Stimulated activated CD8-positive, alpha-beta memory T cell treated with anti-CD3 and anti-CD28 coated beads, Interleukin-12 subunit alpha, Interleukin-12 subunit beta, amount 100 ng/mL, for 1 hour (primary cell): ENCODE results near the gene SLC26A1.

Source experiments
- DNase-seq: peaks from one replicate; pipeline ENCODE4 v3.0.0-alpha.2; 2020; ENCODE audit warnings: low read depth

SLC26A1 gene

DNA sequence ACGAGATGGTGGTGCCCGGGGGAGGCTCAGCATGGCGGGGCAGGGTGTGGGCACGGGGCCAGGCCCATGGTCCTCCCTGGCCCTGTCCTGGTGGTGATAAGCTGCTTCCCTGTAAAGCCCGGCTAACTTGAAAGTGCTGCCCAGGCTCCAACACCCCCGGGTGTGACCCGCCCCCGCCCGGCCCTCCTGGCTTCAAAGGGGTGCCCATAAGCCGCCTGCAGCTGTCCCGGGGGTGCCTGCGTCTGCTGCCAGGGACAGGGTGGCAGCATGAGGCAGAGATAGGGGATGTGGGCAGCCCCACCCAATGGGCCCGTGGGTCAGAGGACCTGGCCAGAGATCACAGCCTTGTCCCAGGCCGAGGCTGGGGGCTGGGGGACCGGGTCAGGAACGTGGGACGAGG lies 36.3 kb upstream of the SLC26A1 start:
- no peak for DNase-seq

DNA sequence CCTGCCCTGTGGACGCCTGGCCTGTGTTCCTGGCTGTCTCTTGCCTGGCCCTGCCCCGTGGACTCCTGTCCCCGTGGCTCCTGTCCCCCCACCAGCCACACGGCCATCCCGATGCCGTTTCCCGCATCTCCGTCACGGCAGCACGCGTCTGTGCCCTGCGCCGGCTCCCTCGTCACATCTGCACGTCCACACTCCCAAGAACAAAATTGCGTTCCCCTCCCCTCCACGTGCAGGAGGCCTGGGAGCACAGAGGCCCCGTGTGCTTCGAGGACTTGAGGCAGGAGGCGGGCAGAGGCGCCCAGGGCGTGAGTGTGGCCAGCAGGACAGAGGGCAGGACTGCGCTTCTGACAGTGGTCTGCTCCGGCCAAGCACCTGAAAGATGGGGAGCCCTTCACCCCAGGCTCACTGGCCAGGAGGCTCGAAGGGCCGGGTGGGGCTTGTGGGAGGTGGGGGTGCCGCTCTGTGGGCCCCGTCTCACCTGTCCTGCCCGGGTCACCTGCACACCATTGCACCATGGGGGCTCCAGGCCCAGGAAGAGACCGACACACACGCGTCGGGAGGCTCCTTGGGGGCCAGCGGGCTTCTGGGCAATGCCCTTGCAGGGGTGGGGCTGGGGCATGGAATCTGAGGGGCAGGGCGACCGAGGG lies 35.5 kb upstream of the SLC26A1 start:
- DNase-seq: no peak

DNA sequence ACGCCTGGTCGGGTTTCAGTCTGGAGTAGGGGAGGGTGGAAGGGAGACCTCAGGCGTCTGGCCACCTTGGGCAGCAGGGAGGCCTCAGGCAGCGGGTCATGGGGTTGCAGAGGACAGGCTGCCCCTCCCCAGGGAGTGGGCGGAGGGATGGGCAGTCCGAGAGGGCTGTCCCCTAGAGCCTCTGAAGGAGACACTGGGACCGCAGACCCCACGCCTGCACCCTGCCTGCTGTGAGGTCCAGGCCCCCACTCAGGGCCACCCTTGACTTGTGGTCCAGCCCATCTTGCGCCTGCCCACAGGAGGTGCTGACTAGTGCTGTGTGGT lies 34.7 kb upstream of the SLC26A1 start:
- no peak for DNase-seq

DNA sequence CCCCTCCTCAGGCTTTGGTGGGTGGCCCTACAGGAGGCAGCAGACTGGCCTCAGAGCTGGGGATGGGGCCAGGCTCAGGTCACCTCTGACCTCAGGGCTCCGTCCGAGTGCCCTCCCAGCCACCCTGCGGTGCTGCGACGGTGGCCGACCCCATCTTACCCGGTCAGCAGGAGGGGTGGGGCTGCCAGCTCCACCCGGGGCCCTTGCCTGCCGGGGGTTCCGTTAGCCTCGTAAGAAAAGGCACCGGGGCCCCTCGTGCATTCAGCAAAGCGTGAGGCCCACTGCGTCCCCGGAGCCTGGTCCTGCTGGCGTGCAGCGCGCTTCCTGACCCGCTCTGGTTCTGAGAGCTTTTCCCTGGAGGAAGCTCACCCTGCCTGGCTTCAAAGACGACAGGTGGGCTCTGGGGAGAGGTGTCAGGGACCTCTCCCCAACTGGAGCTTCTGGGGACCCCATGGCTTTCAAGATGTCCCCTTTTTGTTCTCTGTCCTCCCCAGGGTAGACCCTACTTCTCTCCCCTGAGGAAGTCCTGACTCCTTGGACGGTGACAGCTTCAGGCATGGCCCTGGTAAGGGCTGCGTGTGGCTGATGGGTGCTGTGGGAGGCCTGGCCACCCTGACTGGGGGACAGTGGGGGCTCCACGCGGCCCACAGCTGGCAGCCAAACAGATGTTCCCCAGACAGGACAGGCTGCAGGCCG lies 34.2 kb upstream of the SLC26A1 start:
- no peak for DNase-seq

DNA sequence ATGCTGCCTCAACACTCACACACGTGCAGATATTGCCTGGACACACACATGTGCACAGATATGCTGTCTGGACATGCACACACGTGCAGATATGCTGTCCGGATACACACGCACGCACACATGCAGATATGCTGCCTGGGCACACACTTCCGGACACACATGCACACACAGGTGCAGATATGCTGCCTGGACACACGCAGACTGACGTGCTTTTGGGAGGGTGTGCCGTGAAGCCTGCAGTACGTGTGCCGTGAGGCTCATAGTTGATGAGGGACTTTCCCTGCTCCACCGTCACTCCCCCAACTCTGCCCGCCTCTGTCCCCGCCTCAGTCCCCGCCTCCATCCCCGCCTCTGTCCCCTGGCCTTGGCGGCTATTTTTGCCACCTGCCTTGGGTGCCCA lies 32.9 kb upstream of the SLC26A1 start:
- no peak for DNase-seq

DNA sequence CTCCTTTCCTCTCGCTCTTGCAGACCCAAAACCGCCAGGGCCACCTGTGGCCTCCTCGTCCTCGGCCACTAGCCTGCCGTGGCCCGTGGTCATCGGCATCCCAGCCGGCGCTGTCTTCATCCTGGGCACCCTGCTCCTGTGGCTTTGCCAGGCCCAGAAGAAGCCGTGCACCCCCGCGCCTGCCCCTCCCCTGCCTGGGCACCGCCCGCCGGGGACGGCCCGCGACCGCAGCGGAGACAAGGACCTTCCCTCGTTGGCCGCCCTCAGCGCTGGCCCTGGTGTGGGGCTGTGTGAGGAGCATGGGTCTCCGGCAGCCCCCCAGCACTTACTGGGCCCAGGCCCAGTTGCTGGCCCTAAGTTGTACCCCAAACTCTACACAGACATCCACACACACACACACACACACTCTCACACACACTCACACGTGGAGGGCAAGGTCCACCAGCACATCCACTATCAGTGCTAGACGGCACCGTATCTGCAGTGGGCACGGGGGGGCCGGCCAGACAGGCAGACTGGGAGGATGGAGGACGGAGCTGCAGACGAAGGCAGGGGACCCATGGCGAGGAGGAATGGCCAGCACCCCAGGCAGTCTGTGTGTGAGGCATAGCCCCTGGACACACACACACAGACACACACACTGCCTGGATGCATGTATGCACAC lies 31.8 kb upstream of the SLC26A1 start:
- no peak for DNase-seq

DNA sequence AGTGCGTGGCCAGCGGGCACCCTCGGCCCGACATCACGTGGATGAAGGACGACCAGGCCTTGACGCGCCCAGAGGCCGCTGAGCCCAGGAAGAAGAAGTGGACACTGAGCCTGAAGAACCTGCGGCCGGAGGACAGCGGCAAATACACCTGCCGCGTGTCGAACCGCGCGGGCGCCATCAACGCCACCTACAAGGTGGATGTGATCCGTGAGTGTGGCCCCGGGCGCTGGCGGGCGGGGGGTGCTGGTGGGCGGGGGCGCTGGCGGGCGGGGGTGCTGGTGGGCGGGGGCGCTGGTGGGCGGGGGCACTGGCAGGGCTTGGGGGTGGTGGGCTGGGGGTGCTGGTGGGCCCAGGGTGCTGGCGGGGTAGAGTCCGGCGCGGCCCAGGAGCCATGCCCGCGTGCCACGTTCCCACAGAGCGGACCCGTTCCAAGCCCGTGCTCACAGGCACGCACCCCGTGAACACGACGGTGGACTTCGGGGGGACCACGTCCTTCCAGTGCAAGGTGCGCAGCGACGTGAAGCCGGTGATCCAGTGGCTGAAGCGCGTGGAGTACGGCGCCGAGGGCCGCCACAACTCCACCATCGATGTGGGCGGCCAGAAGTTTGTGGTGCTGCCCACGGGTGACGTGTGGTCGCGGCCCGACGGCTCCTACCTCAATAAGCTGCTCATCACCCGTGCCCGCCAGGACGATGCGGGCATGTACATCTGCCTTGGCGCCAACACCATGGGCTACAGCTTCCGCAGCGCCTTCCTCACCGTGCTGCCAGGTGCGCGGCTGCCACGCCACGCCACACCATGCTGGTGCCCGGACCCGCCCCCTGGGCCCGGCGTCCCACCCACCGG lies 30.9 kb upstream of the SLC26A1 start:
- no peak for DNase-seq

DNA sequence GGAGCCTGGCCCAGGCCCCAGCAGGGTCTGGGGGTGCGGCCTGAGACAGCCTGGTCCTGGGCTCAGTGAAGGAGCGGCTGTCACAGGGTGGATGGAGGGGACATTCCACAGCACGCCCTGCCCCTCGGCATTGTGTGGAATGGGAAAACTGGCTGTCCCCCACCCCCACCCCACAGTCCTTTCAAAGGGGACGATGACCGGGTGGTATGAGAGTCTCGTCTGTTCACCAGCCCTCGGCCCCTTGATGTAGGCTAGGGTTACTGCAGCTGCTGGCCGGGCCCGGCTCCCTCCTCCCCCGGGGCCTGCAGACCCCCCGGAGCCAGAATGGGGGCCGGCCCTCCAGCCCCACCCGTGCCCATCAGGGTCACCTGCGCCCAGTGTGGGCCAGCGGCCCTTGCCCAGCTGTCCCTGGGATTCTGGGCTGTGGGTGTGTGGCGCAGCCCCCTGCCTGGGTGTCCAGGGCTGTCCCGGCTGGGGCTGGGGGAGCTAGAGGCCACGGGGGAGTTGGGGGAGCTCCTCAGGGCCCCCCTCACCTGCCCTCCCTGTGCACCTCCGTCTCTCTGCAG lies 30.0 kb upstream of the SLC26A1 start:
- DNase-seq: no peak

DNA sequence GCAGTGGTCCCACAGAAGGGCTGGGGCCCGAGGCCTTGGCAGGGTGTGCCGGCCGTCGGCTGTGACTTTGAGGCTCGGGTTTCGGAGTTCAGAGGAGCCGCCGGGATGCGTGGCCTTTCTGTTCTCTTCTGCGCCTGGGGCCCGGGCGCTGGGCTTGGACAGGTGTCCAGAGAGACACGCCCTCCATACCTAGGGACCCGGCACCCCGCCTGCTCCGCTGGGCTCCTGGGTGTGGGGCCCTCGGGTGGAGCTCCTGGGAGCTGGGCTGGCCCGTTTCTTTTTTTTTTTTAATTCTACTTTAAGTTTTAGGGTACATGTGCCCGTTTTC lies 29.5 kb upstream of the SLC26A1 start:
- no peak for DNase-seq

DNA sequence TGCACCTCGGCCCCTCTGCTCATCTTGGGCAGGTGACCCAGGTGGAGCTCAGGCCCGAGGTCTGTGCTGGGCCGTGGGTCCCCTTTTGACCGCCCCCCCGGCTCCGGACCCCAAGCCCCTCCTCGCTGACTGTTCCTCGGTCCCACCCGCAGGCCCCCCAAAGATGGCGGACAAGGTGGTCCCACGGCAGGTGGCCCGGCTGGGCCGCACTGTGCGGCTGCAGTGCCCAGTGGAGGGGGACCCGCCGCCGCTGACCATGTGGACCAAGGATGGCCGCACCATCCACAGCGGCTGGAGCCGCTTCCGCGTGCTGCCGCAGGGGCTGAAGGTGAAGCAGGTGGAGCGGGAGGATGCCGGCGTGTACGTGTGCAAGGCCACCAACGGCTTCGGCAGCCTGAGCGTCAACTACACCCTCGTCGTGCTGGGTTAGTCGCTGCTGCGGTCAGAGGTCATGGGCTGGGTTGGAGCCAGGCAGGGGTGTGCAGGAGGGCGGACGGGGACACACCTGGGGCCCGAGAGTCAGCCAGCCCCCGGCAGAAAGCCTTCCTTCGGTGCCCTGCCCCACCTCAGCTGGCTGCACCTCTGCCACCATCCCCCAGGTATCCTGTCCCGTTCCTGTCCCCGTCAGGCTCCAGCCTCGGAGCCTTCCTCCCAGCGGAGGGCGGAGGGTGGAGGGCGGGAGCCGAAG lies 29.0 kb upstream of the SLC26A1 start:
- no peak for DNase-seq

DNA sequence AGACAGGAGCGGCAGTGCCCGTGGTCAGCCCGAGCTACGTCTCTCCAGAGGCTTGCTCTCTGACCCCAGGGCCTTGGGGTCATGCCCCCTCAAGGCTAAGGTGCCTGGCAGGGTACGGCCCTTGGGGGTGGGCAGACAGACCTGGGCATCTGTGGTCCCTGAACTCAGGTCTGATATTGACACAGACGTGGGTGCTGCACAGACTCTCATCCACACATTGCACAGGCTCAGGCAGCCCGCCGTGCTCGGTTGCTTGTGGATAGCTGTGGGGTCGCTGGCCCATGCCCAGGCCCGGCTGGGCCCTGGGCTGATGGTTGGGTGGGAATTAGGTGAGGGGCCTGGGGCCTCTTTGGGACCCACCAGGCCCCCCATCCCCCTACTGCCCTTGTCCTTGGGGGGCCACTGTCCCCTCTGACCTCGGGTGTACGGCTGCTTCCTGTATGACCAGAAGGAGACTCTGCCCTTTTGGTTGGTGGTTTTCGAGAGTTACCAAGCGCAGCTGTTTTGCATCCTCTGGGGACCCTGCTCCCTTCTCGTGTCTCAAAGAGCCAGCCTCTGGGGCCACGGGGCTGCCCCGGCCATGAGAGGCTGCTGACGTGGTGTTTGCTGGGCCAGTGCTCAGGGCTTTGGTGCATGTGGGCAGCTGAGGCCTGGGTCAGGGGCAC lies 28.3 kb upstream of the SLC26A1 start:
- no peak for DNase-seq

DNA sequence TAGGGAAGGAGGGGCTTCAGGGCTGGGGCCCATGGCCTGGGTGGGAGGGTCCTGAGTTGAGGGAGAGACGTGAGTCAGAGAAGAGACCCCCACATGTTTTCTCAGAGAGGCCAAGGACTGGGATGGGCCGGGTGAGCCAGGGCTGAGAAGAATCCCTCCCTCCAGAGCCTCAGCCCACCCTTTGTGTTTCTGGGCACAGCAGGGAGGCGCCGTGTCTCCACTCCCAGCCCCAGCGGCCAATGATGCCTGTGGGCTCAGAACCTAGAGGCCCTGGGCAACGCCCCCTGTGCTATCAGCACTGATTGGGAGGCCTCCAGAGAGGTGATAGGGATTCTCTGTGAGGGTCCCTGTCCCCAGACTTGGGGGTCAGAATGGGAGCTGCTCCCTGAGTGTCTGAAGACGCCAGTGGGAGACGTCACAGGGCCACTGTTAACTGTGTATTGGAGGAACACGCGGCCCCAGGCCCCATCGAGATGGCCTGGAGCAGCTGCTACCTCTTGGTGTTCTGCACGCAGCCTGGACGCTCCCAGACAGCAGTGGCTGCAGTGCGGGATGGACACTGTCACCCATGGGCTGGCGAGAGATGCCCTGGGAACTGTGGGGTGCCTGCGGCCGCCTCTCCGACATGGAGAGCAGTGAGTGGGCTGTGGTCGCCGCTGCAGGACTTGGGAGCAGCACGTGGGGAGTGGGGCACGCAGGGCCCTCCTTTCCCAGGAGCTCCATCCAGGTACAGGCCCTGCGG lies 26.7 kb upstream of the SLC26A1 start:
- no peak for DNase-seq

DNA sequence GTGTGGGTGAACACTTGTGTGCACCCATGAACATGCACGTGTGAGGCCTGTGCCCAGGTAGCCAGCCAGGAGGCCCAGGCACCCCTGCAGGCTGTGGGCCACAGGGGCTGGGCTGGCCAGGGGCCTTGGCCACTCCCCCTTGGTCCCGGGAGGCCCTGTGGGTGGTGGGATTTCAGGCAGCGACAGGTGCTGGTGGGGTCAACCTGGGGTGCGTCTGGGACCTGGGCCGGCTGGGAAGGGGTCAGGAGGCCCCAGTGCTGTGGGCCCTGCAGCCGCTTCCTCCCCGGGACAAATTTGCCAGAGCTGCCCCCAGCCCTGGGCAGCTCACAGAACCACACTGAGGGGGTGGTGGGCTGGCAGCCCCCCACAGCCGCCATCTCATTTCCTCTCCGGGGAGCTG lies 26.1 kb upstream of the SLC26A1 start:
- DNase-seq: no peak

DNA sequence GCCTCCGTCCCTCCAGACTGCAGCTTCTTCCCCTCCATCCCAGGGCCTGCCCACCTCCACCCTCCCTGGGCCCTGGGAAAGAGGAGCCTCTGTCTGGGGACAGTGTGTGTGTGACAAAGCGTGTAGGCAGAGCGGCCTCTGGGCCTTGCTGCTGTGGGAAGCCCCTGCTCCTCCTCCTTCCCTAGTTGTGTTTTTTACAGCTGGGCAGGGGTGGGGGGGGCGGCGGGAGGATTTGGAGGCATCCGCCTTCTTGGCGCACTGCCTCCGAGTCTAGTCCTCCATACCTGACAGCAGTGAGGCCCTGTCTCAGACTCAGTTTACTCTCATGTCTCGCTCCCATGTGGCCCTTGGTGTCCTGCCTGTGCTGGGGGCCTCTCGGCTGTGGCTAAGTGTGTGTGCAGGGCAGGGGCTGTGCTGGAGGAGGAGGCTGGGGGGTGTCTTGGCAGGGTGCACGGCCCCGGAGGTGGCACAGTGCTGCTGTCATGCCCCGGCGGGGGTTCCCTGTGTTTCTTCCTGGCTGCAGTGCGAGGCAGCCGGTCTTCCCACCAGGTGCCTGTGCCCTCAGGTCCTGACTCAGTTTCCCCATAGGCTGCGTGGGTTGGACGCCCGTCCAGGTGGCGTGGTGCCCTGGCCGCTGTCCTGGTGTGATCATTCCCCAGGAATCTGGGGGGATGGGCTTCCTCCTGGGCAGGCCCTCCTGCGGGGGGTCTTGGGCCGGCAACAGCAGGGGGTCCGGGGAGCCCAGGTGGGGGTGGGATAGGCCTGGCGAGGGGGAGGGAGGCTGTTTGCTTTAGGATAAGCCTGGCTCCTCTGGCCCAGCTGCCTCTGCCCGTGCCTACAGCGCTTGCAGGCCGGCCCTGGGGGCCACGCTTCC lies 25.2 kb upstream of the SLC26A1 start:
- no peak for DNase-seq

DNA sequence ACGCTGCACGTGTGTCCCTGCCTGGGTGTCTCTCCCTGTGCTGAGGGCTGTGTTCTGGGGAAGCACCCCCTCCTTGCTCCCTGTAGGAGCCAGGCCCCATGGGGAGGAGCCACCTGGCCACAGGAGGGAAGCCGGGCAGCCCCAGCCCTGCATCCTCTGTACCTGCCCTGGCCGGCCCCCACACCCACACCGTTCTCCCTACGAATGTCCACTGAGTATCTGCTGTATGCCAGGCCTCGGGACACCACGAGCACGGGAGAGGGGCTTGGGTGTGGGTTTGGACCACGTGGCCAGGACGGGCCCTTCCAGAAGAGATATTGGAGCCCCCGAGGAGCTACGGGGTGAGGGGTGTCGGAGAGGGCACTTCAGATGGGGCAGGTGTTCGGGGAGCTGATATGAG lies 24.5 kb upstream of the SLC26A1 start:
- DNase-seq: no peak

DNA sequence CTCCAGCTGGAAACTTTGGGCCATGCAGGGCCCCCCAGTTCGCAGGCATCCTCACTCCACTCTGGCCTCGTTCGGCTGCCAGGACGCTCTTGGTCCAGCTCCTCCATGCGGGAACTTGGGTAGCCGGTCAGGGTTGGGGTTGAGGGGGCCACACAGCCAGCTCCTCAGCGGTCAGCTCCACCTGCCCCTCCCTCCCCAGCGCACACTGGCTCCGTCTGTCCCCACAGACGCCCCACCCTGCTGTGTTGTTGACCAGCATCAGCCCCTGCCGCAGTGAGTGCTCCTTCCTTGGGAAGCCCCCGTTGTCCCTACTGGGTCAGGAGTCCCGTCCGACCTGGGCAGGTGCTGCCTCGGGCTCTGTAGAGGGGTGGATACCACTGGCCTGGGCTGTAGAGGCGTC lies 24.0 kb upstream of the SLC26A1 start:
- no peak for DNase-seq

DNA sequence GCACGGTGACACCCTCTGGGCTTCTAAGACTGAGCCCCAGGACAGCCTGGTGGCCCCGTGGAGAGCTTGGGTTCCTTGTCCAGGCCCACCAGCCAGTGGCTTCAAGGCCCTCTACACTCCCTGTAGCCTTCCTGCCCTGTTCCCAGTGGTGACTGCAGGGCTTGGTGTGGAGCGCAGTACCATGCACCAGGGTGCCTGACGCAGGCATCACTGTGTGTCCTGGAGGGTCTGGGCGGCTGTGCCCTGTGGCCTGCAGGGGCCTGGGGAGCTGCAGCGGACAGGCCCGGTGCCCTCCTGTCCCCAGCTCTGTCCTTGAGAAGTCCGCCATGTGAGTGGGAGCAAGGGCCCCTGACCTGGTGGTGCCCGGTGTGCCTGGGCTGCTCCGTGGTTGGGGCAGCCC lies 22.5 kb upstream of the SLC26A1 start:
- no peak for DNase-seq

DNA sequence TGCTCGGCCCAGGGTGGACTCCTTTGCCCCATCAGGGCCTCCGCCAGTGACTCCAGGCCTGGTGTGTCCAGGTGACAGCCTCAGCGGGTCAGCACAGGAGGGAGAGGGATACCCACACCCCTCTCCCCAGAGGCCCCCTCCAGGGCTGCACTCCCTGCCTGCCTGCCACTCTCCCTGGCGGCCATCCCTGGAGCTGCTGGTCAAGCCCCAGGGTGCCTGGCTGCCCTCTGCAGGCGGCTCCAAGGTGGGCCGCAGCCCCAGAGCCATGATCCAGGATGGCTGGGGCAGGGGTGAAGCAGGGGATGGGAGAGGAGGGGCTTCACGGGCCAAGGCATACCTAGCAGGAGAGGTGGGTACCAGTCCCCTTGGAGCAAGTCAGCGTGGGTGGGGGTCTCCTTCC lies 22.0 kb upstream of the SLC26A1 start:
- DNase-seq: no peak

DNA sequence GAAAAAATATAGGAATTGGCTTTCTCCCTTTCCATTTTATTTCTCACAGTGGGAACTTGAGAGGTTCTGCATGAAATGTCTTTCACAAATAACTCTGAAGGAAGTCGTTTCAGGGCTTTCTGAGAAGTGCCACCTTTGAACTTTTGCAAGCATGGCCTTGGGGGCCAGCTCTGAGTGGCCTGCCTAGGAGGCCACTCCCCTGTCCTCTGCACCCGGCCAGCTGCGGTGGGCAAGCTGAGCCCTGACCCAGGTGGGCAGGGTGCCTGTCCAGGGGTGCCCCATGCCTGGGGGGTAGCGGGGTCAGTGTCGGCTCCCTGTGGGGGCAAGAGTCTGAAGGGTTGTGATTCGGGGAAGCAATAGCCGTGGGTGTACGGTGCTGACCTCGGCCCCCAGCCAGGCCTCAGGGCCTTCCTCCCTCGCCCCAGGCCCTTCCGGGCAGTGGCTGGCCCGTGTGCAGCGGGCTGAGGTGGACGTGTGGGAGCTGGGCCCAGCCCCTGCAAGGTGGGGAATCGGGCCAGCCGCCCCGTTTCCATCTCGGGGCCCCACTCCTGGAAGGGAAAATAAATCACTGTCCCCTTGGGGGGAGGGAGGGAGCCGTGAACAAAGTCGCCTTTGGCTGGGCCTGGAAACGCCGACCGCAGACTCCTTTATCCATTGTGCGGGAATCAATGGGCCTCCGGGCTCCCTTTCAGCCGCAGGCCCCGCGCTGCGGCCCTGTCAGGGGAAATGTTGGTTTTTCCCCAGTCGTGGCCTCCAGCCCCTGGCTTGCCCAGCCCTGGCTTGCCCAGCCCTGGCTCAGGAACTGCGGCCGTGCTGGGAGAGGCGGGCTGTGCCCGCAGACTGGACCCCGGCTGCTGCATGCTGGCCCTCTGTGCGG lies 21.3 kb upstream of the SLC26A1 start:
- DNase-seq: no peak
